Liver (tissue), 9 donors: ENCODE data around the gene RFX4. TPM values are rescaled to one million over a fixed set of nuclear protein-coding genes. Genes with fewer than 3 reads are reported as not detected.

ENCODE experiments used
- DNase-seq: peaks from one replicate; pipeline ENCODE4 v3.0.0-alpha.2; 2017; ENCODE audit warnings: low spot score
- H3K27ac ChIP-seq, 2 donors: one replicate each; pipeline ENCODE4 v1.7.0; 2013; ENCODE audit warnings: inconsistent platforms in 2 of 2, low read length in 2 of 2, control low read depth in 1 of 2, low read depth in 1 of 2, mild to moderate bottlenecking in 1 of 2
- H3K27me3 ChIP-seq, 4 donors: one replicate each; pipeline versions ENCODE4 v1.6.1 to v1.7.0; 2013; ENCODE audit warnings: low read length in 3 of 4, inconsistent platforms in 1 of 4, mild to moderate bottlenecking in 1 of 4, moderate library complexity in 1 of 4; ENCODE audit not compliant: control insufficient read depth in 4 of 4, insufficient read depth in 4 of 4
- H3K36me3 ChIP-seq, 4 donors: one replicate each; pipeline versions ENCODE4 v1.6.1 to v1.7.0; 2013; ENCODE audit warnings: low read length in 3 of 4, mild to moderate bottlenecking in 3 of 4, low read depth in 1 of 4, moderate library complexity in 1 of 4; ENCODE audit not compliant: control insufficient read depth in 4 of 4, insufficient read depth in 3 of 4
- H3K4me1 ChIP-seq, 4 donors: one replicate each; pipeline versions ENCODE4 v1.6.1 to v1.7.0; 2013; ENCODE audit warnings: low read length in 3 of 4, mild to moderate bottlenecking in 3 of 4, moderate library complexity in 1 of 4; ENCODE audit not compliant: control insufficient read depth in 4 of 4, insufficient read depth in 4 of 4
- H3K4me3 ChIP-seq, 3 donors: one replicate each; pipeline versions ENCODE4 v1.6.1 to v1.7.0; 2013; ENCODE audit warnings: low read length in 3 of 3, control low read depth in 1 of 3, low read depth in 1 of 3, mild to moderate bottlenecking in 1 of 3
- H3K9ac ChIP-seq, 2 donors: one replicate each; pipeline ENCODE4 v1.7.0; 2013; ENCODE audit warnings: low read length in 2 of 2, mild to moderate bottlenecking in 2 of 2, moderate library complexity in 2 of 2, control low read depth in 1 of 2, low read depth in 1 of 2
- H3K9me3 ChIP-seq, 4 donors: one replicate each; pipeline versions ENCODE4 v1.6.1 to v1.7.0; 2013; ENCODE audit warnings: low read length in 3 of 4; ENCODE audit not compliant: control insufficient read depth in 4 of 4
- ATF3 ChIP-seq: IDR thresholded peaks from 2 replicates; pipeline ENCODE4 v1.6.1; 2016; ENCODE audit warnings: antibody characterized with exemption
- CTCF ChIP-seq: fragments of 150-350 bp; IDR thresholded peaks from 2 replicates; pipeline ENCODE4 v1.5.1; 2017; ENCODE audit warnings: improper control_type of control experiment, low read depth, low read length; ENCODE audit not compliant: missing input control
- EGR1 ChIP-seq, 2 donors: IDR thresholded peaks; 2 replicates each; pipeline ENCODE4 v1.6.1; 2016 to 2018; ENCODE audit warnings: antibody characterized with exemption in 2 of 2, low read depth in 2 of 2
- FOXA1 ChIP-seq: IDR thresholded peaks from 2 replicates; pipeline ENCODE4 v1.6.1; 2016; ENCODE audit warnings: antibody characterized with exemption
- FOXA2 ChIP-seq: IDR thresholded peaks from 2 replicates; pipeline ENCODE4 v1.6.1; 2016; ENCODE audit warnings: antibody characterized with exemption
- GABPA ChIP-seq, 2 donors: IDR thresholded peaks in 1 of 2; conservative IDR thresholded peaks in 1 of 2; 2 replicates each; pipeline ENCODE4 v1.6.1; 2016; ENCODE audit warnings: antibody characterized with exemption in 2 of 2, mild to moderate bottlenecking in 1 of 2, moderate library complexity in 1 of 2
- HNF4A ChIP-seq, 2 donors: conservative IDR thresholded peaks; 2 replicates each; pipeline ENCODE4 v1.6.1; 2016; ENCODE audit warnings: antibody characterized with exemption in 2 of 2, mild to moderate bottlenecking in 2 of 2
- HNF4G ChIP-seq: IDR thresholded peaks from 2 replicates; pipeline ENCODE4 v1.6.1; 2016; ENCODE audit warnings: antibody characterized with exemption
- JUND ChIP-seq, 2 donors: IDR thresholded peaks; 2 replicates each; pipeline ENCODE4 v1.6.1; 2016; ENCODE audit warnings: antibody characterized with exemption in 2 of 2
- MAX ChIP-seq: IDR thresholded peaks from 2 replicates; pipeline ENCODE4 v1.6.1; 2016; ENCODE audit warnings: antibody characterized with exemption
- NR2F2 ChIP-seq: IDR thresholded peaks from 2 replicates; pipeline ENCODE4 v1.6.1; 2016; ENCODE audit warnings: antibody characterized with exemption
- RAD21 ChIP-seq, 2 donors: IDR thresholded peaks; 2 replicates each; pipeline ENCODE4 v1.6.1; 2016; ENCODE audit warnings: antibody characterized with exemption in 2 of 2, mild to moderate bottlenecking in 2 of 2
- REST ChIP-seq: IDR thresholded peaks from 2 replicates; pipeline ENCODE4 v1.6.1; 2016; ENCODE audit warnings: antibody characterized with exemption, mild to moderate bottlenecking
- RXRA ChIP-seq, 2 donors: IDR thresholded peaks; 2 replicates each; pipeline ENCODE4 v1.6.1; 2017 to 2018; ENCODE audit warnings: antibody characterized with exemption in 2 of 2, mild to moderate bottlenecking in 1 of 2
- SP1 ChIP-seq: IDR thresholded peaks from 2 replicates; pipeline ENCODE4 v1.6.1; 2018; ENCODE audit warnings: antibody characterized with exemption, mild to moderate bottlenecking
- TAF1 ChIP-seq: conservative IDR thresholded peaks from 2 replicates; pipeline ENCODE4 v1.6.1; 2016; ENCODE audit warnings: antibody characterized with exemption, mild to moderate bottlenecking
- YY1 ChIP-seq: IDR thresholded peaks from 2 replicates; pipeline ENCODE4 v1.6.1; 2016; ENCODE audit warnings: antibody characterized with exemption, mild to moderate bottlenecking
- ZBTB33 ChIP-seq: IDR thresholded peaks from 2 replicates; pipeline ENCODE4 v1.6.1; 2016; ENCODE audit warnings: antibody characterized with exemption
- WGBS: extraction: QIAGEN DNeasy Blood & Tissue Kit; methylation state at CpG from one replicate; pipeline ENCODE4 v1.1.7; 2013; 5-methylcytosine and 5-hydroxymethylcytosine counted together
- polyA plus RNA-seq, 2 donors: library from polyadenylated mRNA; stranded (reverse) in 1 of 2; unstranded in 1 of 2; fragments of 200-250 nt in 1 of 2; fragments of >200 nt in 1 of 2; fragmentation: Nextera tagmentation in 1 of 2; extraction: Ambion mirVana in 1 of 2; gene quantifications; one replicate each; pipeline versions ENCODE4 v1.2.1 to v1.2.3, GENCODE V29; 2013 to 2015
- total RNA-seq, 2 donors: library from RNA; depleted of rRNA; stranded (reverse); fragments of >200 nt; gene quantifications; one replicate each; pipeline ENCODE4 v1.2.3, GENCODE V29; 2014
- donor health status: healthy.
- donor health status: healthy.
- donor health status: healthy.
- donor health status: healthy.
- donor health status: healthy.

The RFX4 gene
- total and polyA plus RNA-seq, 4 donors, result not detected

GRCh38 chr12:106774005-106774807 lies 191.4 kb downstream of the RFX4 start, which contains the start of gene RIC8B:
Gene RIC8B, plus strand, starts transcription at chr12:106774682. Its CDS starts 64 bp downstream, at chr12:106774746.
- H3K9me3 ChIP-seq, result no peaks in the 10 kb centered on the region
- DNase-seq, result peak; percentile 94
- H3K27me3 ChIP-seq, result no peaks in the 10 kb centered on the region
- H3K4me3 ChIP-seq, result peak within 1 kb of the TSS; percentile 64 to 91 (median 88)
- H3K36me3 ChIP-seq, result no peaks in the 10 kb centered on the region
- TF ChIP-seq ZBTB33, result peak; percentile 98
- TF ChIP-seq CTCF, result no peak
- TF ChIP-seq JUND (IDR thresholded peaks at IDR 0.05), result peak; percentile 84 to 91
- peak; percentile 88 for TF ChIP-seq SP1
- peak; percentile 91 for TF ChIP-seq MAX
- no peak for TF ChIP-seq FOXA2
- TF ChIP-seq EGR1 (IDR thresholded peaks at IDR 0.05; ENCODE audit: low read depth in 2 of 2), result peak; percentile 12 to 26
- TF ChIP-seq RAD21 (IDR thresholded peaks at IDR 0.05), result peak in 1 of 2 donors; percentile 30
- no peak for TF ChIP-seq HNF4G
- TF ChIP-seq FOXA1, result peak; percentile 20
- peak; percentile 92 for TF ChIP-seq TAF1
- TF ChIP-seq HNF4A (conservative IDR thresholded peaks at IDR 0.05), result peak; percentile 15 to 41
- peak; percentile 81 for TF ChIP-seq REST
- peak; percentile 75 to 78 for TF ChIP-seq RXRA (IDR thresholded peaks at IDR 0.05)
- TF ChIP-seq NR2F2, result peak; percentile 74
- peak; percentile 66 for TF ChIP-seq ATF3
- peak; percentile 58 to 88 for TF ChIP-seq GABPA (IDR thresholded peaks at IDR 0.05 in 1 of 2, conservative IDR thresholded peaks at IDR 0.05 in 1 of 2)
- peak; percentile 96 for TF ChIP-seq YY1
- peak within 1 kb of the TSS; percentile 96 to 98 for H3K27ac ChIP-seq
- peak within 1 kb of the TSS; percentile 85 to 100 for H3K9ac ChIP-seq
- WGBS, result under 1% methylated on average over 66 of the region's 66 CpGs
- peaks cover 4 to 41% (median 33%) of the 10 kb centered on the region in 4 donors for H3K4me1 ChIP-seq
